T-helper 1 cell treated with Interleukin-12 subunit alpha and Interleukin-12 subunit beta and Interleukin-4 antibody, amounts not matched to agents 30 ng/mL and 1 ng/mL, for 36 hours (primary cell): ENCODE measurements around the gene OPCML. TPM values are rescaled to one million over a fixed set of nuclear protein-coding genes. Genes with fewer than 3 reads are reported as not detected.

Experiments
- intact Hi-C: fragments of 100-400 bp; cut with micrococcal nuclease; formaldehyde crosslinking; loops from one replicate; pipeline ENCODE4 v1.15.1; 2024
- total RNA-seq: library from RNA; stranded (reverse); gene quantifications from 2 replicates; pipeline ENCODE4 v1.2.3, GENCODE V29; 2022

The OPCML gene
- total RNA-seq, 1 donor from 2014 or later, result 0.02 TPM

DNA sequence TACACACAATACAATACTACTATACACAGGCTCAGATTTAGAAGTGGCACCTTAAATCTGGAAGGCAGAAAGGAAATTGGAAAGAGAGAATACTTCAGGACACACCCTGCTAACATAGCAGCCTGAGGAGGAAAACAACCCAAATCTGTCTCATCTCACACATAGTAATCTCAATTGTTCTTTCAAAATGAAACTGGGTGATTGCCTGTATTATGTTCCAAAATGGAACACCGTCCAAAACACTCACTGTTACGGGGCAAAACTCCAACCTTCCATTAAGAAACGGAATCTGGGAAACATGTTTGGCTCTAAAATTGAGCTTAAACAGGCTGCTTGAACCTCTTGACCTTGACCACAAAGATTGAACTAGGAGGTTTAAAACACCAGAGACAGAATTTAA, 572.6 kb downstream of the OPCML start:
- intact Hi-C loops, result loop anchor here (10.0 kb wide), 1 partner anchor 65 kb away; no protein-coding TSS in a partner anchor

- intact Hi-C loops, result loop anchor here (10.0 kb wide), 1 partner anchor 63 kb away; no protein-coding TSS in a partner anchor
Observed at GRCh38 chr11:132957881-132958280, 574.4 kb downstream of the OPCML start.

DNA sequence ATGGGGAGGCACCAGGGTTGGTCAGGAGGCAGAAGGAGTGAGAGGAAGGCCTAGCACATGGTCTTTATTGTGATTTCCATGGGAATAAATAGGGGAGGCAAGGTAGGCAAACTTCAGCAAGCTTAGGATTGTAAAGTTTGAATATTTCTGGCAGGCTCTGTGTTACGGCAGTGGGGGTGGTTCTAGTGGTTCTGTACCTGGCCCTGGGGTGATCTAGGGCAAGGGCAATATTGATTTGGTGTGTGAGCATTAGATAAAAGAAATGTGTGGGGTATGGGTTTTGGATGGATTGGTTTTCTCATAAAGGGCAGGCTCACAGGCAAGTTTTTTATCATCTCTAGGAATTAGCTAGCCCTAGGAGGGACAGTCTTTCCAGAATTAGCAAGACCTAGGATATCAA, 584.0 kb downstream of the OPCML start:
- intact Hi-C loops, result loop anchor here (10.0 kb wide), 1 partner anchor 503 kb away; no protein-coding TSS in a partner anchor

- intact Hi-C loops, result loop anchor here (10.0 kb wide), 1 partner anchor 500 kb away; no protein-coding TSS in a partner anchor
Observed at GRCh38 chr11:132944569-132944944, 587.7 kb downstream of the OPCML start.

- intact Hi-C loops, result loop anchor here (10.0 kb wide), 1 partner anchor 499 kb away; no protein-coding TSS in a partner anchor
Observed at GRCh38 chr11:132943706-132944568, 588.4 kb downstream of the OPCML start.

DNA sequence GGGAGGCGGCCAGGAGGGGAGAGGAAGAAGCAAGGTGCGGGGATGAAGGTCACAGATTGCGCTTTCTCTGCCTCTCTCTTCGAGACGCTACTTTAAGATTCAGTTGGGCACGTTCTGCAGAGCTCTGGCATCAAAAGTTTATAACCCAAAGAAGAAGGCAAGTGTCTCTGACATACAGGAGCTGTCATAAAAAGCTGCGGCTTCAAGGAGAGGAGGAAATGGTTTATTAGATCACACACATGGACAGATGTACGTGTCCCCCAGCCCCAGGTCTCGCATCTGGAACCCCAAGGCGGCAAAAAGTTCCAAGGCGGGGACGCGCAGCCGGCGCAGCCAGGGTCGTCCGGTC, 589.0 kb downstream of the OPCML start:
- intact Hi-C loops, result loop anchor here (10.0 kb wide), 1 partner anchor 499 kb away; no protein-coding TSS in a partner anchor

GRCh38 chr11:132942611-132943356, 589.5 kb downstream of the OPCML start:
- intact Hi-C loops, result loop anchor here (10.0 kb wide), 1 partner anchor 498 kb away; no protein-coding TSS in a partner anchor

DNA sequence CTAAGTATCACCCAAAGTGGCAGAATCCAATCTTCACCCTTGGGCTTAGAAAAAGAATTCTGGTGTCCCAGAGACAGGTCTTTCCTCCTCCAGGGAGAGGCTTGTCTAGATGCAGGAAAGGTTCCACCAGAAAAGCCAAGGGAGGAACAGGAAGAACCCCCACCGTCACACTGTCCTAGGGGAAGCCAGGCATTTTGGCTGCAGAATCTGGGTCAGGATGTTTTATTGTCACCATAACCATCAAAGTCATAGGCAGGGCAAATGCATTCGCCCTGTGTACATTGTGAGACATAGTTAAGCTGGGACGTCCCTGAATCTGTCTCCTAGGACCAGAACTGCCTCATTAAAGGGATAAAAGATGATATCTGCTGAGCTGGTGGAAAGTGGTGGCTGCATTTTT, 590.5 kb downstream of the OPCML start:
- intact Hi-C loops, result loop anchor here (10.0 kb wide), 1 partner anchor 497 kb away; no protein-coding TSS in a partner anchor

- intact Hi-C loops, result loop anchor here (10.0 kb wide), 1 partner anchor 496 kb away; no protein-coding TSS in a partner anchor
Observed at GRCh38 chr11:132941024-132941646, 591.2 kb downstream of the OPCML start.

GRCh38 chr11:132937016-132937415, 595.3 kb downstream of the OPCML start:
- intact Hi-C loops, result no loop called here

DNA sequence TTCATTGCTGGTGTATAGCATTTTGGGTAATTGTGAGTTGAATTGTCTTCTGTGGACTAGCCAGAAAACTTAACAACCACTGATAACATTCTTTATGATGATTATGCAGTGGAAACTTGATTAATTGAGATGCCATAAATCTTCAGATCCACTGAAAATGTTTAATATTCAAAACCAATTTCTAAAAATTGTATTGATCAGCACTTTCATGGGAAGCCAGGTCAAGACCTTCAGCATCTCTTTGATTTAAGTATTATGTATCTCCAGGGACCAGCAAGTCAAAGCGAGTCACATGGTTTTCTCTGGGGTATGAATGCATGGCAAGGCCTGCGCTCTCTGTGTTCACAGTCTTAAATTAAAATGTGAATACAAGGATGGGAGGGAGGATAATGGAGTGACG, 596.9 kb downstream of the OPCML start:
- intact Hi-C loops, result no loop called here

GRCh38 chr11:132933703-132934102, 598.6 kb downstream of the OPCML start:
- intact Hi-C loops, result no loop called here

GRCh38 chr11:132925825-132926469, 606.4 kb downstream of the OPCML start:
- intact Hi-C loops, result no loop called here

- intact Hi-C loops, result no loop called here
Observed at GRCh38 chr11:132921597-132921996, 610.7 kb downstream of the OPCML start.

GRCh38 chr11:132920451-132921096, 611.7 kb downstream of the OPCML start:
- intact Hi-C loops, result no loop called here

GRCh38 chr11:132914600-132914999, 617.7 kb downstream of the OPCML start:
- intact Hi-C loops, result no loop called here

DNA sequence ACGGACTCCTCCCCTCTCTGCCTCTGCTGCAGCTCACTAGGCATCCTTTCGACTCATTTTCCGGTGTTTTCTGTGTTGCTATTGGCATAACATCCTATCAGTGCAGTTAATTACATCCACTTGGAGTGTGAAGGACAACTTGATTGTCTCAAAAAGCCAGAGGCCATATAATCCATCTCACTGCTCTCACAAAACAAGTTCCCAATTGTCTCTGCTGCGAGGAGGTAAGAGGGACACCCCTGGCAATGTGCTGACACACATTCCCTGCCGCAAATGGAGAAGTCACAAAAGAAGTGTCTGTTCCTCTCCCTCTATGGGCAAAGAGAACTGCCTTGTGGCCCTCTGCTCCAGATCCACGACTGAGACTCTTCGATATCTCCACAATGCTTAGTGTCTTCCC, 618.4 kb downstream of the OPCML start:
- intact Hi-C loops, result no loop called here

DNA sequence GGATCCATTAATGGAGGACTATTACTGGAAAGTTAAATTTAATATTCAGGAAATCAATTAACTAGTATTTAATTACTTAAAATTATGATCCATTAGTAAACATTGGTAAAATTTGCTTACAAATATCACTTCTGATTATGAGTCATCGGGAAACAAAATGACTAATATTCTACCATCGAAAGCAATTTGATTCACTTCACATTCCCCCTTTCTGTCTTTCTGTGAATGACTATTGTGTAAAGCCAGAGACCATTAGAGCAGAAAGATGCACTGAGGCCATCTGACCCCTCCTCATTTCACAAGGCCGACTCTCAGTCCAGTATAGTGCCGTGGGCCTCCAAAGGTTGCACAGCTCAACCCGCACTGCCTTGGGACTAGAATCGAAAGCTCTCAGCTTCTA, 619.0 kb downstream of the OPCML start:
- intact Hi-C loops, result no loop called here

- intact Hi-C loops, result no loop called here
Observed at GRCh38 chr11:132911186-132911585, 621.1 kb downstream of the OPCML start.

DNA sequence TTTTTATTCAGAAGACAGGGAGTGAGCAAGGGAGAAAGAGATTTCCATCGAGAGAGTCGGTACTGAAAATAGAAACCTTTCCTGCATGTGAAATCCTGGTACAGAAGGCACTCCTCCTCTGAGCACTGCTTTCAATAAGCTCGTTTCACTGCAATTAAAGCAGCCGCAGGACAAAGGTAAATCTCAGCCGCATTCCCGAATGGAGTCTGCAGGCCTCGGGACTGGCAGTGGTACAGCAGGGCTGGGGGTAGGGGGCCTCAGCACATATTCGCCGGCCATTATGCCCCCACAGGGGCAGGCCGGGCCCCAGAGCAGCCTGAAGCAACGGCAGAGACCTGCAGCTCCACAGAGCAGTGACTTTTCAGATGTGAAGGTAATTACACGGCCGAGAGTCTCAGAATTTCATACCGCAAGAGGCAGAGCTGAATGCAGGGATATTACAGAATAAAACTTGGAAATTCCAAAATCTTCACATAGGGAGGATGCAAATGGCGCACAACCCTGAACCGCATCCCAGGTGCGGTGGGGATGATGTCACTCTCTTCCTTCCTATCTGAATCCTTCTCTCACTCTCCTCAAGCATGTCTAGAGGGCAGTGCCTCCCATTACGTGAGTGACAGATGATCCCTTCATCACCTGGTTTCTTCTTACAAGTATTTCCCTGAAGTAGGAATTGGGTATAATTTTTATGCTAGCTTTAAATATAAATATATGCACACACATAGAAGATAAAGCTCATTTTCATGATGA, 622.1 kb downstream of the OPCML start:
- intact Hi-C loops, result no loop called here
